ENCODE data around the gene CCDC187. TPM values are rescaled to one million over a fixed set of nuclear protein-coding genes. Genes with fewer than 3 reads are reported as not detected.

The CCDC187 gene
- total and polyA plus RNA-seq, 2 of the 8 experiments (the other 6 are each of a cell fraction or from before 2014, with no cell fraction given), result 0.02 TPM; not detected in 1

GRCh38 chr9:136264031-136264430, 39.9 kb downstream of the CCDC187 start:
- POLR2A ChIA-PET (ENCODE audit: partially characterized antibody), result no interaction called here
- H3K4me1 ChIP-seq (replicated peaks in 1 of 4; ENCODE audit: control insufficient read depth in 3 of 4, insufficient read depth in 4 of 4, low read length in 3 of 4), result peaks cover 0 to 18% (median 8%) of the 10 kb centered on the region in 4 experiments; a peak in 5 of 7 replicates
- no peak overlapping the region for H2AFZ ChIP-seq (ENCODE audit: low read length)

More at GRCh38 chr9:136264031-136264430, 39.9 kb downstream of the CCDC187 start:
- Histone ChIP-seq H3K18ac (ENCODE audit: extremely low read depth, low read length) (no peak overlapping the region), H2BK20ac (ENCODE audit: low read length) (no peak overlapping the region), H3K4me3 (ENCODE audit: extremely low read depth in 1 of 4, insufficient read depth in 2 of 4, low read depth in 3 of 4, low read length in 4 of 4) (no peak overlapping the region), H3K4me2 (ENCODE audit: insufficient read depth in 1 of 2, low read depth in 2 of 2, low read length in 2 of 2) (no peak overlapping the region), H3K79me1 (ENCODE audit: low read depth, low read length) (no peaks in the 10 kb centered on the region), H4K5ac (ENCODE audit: insufficient read length, low read depth, low read length) (no peak overlapping the region), H3K4ac (replicated peaks; ENCODE audit: insufficient read length, low read depth, low read length) (peak overlapping the region; percentile 33), H2BK12ac (ENCODE audit: low read depth, low read length) (no peak overlapping the region), H3K9ac (replicated peaks in 1 of 4; ENCODE audit: extremely low read depth in 1 of 4, low read depth in 3 of 4, low read length in 3 of 4) (no peak overlapping the region; a peak in 1 of 7 replicates), H3K23me2 (ENCODE audit: low read depth, low read length) (peaks cover 4% of the 10 kb centered on the region; the same call in 1 of the 2 replicates), H2BK5ac (ENCODE audit: low read depth, low read length) (no peak overlapping the region), H3K27me3 (replicated peaks in 1 of 4; ENCODE audit: control insufficient read depth in 3 of 4, extremely low read depth in 1 of 4, insufficient read depth in 3 of 4, low read length in 3 of 4) (no peaks in the 10 kb centered on the region), H3K27ac (ENCODE audit: low read depth, low read length) (no peak overlapping the region), H3K56ac (replicated peaks; ENCODE audit: insufficient read length, low read depth, low read length) (no peak overlapping the region), H4K91ac (replicated peaks; ENCODE audit: insufficient read length, low read length) (no peak overlapping the region), H4K20me1 (replicated peaks in 1 of 2; ENCODE audit: control insufficient read depth in 1 of 2, insufficient read depth in 2 of 2, low read length in 2 of 2) (no peaks in the 10 kb centered on the region), H3K23ac (ENCODE audit: insufficient read length) (no peak overlapping the region), H3K79me2 (ENCODE audit: control insufficient read depth in 1 of 2, insufficient read depth in 2 of 2, low read length in 2 of 2) (no peaks in the 10 kb centered on the region), H3K36me3 (ENCODE audit: control insufficient read depth in 2 of 4, insufficient read depth in 4 of 4, low read length in 3 of 4) (no peaks in the 10 kb centered on the region), H3K14ac (ENCODE audit: insufficient read length) (no peak overlapping the region), H2AK5ac (ENCODE audit: low read depth, low read length) (no peak overlapping the region), H2BK120ac (replicated peaks; ENCODE audit: low read depth, low read length) (no peak overlapping the region), H2BK15ac (ENCODE audit: low read length) (no peak overlapping the region; the same call in 1 of the 2 replicates), H4K8ac (ENCODE audit: extremely low read depth, insufficient read depth, low read length) (no peak overlapping the region; the same call in 1 of the 2 replicates), H3K9me3 (ENCODE audit: insufficient read depth in 2 of 2, low read depth in 1 of 2, low read length in 1 of 2) (no peaks in the 10 kb centered on the region)
- CTCF ChIA-PET (ENCODE audit: partially characterized antibody), result interaction anchor here (1.0 to 6.0 kb wide), 6 partner anchors 12 to 122 kb away, joined by 3 to 40 read pairs (median 4); no protein-coding TSS in a partner anchor
- 82% methylated on average over 18 of the region's 19 CpGs; no CpG with 5 or more reads in 1 of the 2 experiments for WGBS, 2 experiments (ENCODE audit: extremely low coverage in 1 of 2, insufficient coverage in 1 of 2, insufficient read length in 1 of 2, insufficient replicate concordance in 2 of 2, low coverage in 1 of 2, low lambda C conversion rate in 2 of 2, missing lambda C conversion rate in 1 of 2)
- TF ChIP-seq SRF (IDR thresholded peaks at IDR 0.05; ENCODE audit: low read depth, low read length) (no peak), CTCF (IDR thresholded peaks at IDR 0.05; ENCODE audit: control extremely low read depth in 1 of 3, insufficient read depth in 1 of 3, low read depth in 1 of 3, low read length in 3 of 3) (peak in 1 of 3 experiments; percentile 36; a peak in 2 of 4 replicates)
- FAIRE-seq (no peak), DNase-seq (ENCODE audit: low read depth in 1 of 2, low spot score in 2 of 2) (no peak)
